ENCODE data around the gene MUCL3.

GRCh38 chr6:30945281-30945680, 4.5 kb downstream of the MUCL3 start:
- no peak for TF ChIP-seq CTCF (IDR thresholded peaks at IDR 0.05)
- TF ChIP-seq POLR2A (IDR thresholded peaks at IDR 0.05), result no peak
